Measurements from ENCODE around the gene MEA1. TPM values are rescaled to one million over a fixed set of nuclear protein-coding genes. Genes with fewer than 3 reads are reported as not detected.

The MEA1 gene
- polyA plus RNA-seq, 3 donors: 85.5 to 99.0 (median 96.2) TPM

DNA sequence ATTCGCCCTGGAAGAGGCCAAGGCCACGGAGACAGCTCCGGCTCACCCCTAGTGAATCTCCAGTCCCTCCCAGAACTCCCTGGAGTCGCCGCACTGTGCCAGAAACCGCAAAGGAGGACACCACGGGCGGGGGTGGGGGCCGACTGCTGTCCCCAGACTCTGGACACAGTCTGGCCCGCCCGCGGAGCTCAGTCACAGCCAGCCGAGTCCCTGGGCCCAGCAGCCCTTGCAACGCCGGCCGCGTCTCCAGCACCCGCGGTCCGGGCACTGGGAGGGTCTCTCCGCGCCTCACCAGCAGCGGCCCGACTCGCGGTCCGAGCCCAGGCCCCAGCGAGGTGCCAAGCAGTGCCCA lies 35.3 kb downstream of the MEA1 start:
- no peak for DNase-seq (ENCODE audit: low read depth in 3 of 3, low spot score in 2 of 3)

DNA sequence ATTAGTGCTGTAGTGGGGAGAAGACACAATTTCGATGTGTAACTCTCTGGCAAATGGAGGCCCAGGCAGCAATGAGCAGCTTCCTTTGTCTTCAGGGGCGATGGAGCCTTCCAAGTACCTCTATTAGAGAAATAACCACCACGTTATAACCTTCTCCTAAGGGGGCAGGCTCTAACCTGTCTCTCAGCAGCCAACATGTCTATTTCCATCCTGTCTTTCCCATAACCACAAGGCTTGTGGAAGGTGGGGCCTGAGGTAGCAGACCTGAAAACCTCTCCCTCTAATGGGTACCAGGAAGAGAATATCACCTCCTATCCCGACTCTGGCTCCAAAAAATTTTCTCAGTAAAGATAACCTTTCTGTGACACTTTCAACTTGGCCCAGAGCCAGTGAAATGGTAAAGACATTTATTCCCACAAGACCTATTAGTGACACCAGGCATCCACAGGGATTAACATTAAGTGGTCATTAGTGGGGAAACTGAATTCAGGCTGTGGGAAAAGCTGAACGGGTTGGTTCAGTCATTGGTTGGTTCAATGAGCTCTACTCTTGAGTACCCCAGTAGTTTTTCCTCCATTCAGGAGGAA lies 38.7 kb downstream of the MEA1 start:
- DNase-seq (ENCODE audit: low read depth in 3 of 3, low spot score in 2 of 3): no peak

DNA sequence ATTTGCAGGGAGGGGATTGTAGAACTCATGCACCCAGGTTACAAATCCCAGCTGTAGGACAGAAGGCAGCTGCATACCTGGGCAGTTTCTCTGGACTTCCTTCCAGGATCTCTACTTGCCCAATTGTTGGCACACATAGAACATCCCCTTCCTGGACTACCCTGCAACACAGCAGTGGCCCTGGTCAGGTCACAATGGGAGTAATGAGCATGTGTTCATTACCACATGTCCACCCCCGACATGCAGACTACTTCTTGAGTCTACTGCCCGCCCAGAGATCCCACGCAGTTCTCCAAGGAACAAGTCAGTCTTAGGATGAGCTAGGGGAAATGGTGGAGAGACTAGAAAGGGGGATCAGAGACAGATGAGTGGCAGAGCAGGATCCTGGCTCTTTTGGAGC lies 39.8 kb downstream of the MEA1 start:
- DNase-seq (ENCODE audit: low read depth in 3 of 3, low spot score in 2 of 3): no peak

DNA sequence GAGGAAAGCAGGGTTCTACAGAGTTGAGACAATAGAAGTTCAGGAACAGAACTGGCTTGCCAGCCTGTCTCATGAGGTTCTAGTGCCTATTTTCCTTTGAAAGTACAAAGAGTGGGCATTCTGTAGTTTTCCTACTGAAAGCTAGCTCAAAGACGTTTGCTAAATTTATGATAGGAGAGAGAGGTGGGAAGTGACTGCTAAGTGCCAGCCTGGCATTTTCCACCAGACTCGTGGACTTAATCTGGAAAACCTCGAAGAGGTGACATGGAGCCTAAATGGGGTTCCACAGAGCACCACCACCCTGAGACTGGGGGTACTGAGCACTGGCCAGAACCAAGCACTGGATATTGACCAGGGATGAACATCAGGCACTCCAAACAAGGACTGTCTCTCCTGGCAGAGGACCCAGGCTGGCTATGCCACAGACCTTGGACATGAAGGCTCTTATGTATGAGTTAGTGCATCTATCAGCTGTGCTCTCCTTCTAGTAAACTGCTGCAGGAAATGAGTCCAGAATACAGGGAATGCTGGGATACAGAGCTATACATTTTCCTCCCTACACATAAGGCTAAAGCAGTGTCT lies 41.9 kb downstream of the MEA1 start:
- DNase-seq (ENCODE audit: low read depth in 3 of 3, low spot score in 2 of 3): no peak

DNA sequence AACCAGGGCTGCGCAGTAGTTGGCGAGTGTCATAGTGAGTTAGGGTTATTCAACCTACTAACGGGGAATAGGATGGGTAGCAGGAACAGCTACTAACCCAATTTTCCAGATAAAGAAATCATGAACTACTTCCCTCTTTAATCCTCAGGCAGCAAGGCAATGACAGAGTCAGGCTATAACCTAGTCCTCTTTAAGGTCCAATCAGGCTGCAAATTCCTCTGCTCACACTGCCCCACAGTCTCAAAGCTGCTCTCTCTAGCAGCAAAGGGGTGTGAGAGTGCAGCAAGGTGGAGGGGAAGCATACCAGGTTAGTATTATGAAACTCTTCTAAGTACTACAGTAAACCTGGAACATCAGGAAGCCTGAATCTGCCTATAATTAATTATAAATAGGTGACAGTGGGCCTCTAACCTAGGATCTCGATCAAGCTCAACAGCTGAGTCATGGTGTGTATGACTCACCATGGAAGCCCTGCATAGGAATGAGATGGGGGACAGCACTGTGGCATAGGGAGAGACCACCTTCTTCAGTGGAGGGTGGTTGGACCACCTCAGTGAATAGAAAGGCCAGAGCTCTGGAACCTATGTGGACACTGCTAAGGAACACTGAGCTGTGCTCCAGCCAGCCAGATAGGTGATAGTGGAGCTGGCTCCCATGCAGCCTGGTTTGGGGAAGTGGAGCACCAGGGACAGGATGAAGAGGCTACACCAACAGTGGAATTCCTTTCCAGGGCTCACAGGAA lies 42.7 kb downstream of the MEA1 start:
- no peak for DNase-seq (ENCODE audit: low read depth in 3 of 3, low spot score in 2 of 3)

DNA sequence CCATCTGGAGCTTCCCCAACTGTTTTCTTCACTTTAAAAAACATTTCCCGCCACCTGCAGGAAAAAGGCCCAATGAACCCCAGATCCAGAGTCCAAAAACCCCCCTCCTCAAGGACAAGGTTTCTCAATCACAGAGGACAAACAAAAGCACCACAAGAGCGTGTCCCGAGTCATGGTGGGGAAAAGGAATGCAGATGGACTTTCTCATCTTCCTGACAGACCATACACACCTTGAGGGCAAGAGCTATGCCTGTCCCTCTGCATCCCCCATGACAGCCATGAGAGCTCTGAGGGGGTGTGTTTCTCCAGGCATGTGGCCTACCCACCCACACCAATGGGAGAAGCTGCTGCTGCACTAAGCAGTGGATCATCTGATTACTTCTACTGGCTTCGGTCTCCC lies 43.8 kb downstream of the MEA1 start:
- DNase-seq (ENCODE audit: low read depth in 3 of 3, low spot score in 2 of 3): no peak

DNA sequence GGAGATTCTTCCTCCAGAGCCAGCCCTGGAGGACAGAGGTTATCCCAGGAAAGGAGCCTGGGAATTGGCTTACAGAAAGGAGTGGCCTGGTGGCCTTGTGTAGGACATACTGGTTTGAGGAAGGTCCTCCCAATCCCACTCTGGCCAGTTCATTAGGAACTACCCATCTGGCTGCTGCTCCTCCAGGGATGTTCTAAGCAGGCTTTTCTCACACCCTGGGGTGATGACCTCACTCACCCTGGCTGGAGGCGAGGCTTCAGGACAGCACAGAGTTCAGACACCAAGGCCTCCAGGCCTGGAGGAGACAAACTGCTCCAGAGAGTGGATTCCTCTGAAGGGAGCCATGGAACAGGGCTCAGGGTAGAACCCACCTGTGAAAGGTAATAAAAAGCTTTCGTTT lies 44.3 kb downstream of the MEA1 start:
- no peak for DNase-seq (ENCODE audit: low read depth in 3 of 3, low spot score in 2 of 3)

DNA sequence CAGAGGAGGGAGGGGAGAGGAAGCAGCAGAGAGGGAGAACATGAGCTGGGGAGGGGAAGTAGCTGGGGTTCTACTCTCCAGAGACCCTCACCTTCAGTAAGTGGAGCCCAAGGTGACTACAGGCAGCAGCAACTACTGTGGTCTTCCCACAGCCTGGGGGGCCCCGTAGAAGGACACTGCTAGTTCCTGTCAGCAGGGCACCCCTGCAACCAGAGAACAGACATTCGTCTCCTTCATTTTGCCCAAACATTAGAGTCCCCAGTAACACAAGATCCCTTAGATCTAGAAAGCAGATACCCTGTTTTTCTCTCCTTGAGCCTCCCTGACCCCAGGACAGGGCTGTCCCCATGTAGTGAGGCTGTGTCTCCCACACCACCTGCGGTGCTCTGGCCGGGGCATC lies 45.0 kb downstream of the MEA1 start:
- DNase-seq (ENCODE audit: low read depth in 3 of 3, low spot score in 2 of 3): no peak

DNA sequence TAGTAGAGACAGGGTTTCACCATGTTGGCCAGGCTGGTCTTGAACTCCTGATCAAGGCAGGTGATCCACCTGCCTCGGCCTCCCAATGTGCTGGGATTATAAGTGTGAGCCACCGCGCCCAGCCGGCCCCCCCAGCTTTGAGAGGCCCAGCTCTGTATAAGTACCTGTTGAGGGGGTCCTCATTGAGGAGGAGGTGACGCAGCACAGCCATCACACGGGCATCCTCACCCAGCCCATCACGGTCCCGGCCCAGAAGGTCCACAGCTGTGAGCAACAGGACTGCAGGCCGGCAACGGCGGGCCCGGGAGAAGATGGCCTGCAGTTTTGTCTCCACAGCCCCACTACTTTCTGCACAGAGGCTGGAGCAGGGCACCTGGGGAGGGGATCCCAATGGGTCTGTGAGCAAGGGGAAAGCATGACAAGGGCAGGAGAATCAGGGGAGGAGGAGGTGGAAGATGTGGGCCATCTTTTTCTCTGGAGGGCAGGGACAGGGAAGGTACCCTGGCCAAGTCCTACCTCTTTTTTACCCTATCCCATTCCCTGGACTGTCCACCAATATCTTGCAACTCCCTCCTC lies 45.5 kb downstream of the MEA1 start:
- no peak for DNase-seq (ENCODE audit: low read depth in 3 of 3, low spot score in 2 of 3)

DNA sequence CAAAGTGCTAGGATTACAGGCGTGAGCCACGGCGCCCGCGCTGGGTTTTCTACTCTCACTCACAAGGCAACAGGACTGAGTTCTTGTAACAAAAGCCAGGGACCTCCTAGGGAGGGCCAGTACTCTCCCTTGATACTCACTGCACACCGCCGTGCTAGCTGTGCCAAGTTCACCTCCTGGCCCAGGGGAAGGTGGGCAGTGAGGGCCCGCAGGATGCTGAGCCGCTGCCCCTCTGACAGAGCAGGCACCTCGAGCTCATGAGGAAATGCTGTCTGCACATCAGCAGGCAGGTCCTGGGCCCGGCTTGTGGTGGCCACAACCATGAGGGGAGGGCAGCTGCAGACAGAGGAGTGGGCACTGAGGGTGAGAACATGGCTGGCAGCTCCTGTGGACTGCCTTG lies 46.5 kb downstream of the MEA1 start:
- DNase-seq (ENCODE audit: low read depth in 3 of 3, low spot score in 2 of 3): no peak

DNA sequence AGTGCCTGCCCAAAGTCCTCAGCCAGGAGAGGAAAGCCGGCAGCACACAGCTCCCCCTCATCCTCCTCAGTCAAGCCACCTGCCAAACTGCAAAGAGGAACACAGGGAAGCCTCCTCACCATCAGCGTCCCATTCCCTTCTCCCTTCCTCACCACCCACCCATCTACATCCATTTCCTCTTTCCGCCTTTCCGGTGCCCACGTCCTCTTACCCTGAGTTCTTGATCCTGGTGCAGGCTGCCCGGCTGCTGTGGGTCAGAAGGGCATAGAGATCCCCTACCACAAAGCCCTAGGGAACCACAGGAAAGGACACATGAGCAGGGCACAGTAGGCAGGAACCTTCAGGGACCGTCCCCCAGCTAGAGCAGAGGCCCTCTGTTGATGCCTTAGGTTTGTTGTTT lies 47.2 kb downstream of the MEA1 start:
- no peak for DNase-seq (ENCODE audit: low read depth in 3 of 3, low spot score in 2 of 3)

DNA sequence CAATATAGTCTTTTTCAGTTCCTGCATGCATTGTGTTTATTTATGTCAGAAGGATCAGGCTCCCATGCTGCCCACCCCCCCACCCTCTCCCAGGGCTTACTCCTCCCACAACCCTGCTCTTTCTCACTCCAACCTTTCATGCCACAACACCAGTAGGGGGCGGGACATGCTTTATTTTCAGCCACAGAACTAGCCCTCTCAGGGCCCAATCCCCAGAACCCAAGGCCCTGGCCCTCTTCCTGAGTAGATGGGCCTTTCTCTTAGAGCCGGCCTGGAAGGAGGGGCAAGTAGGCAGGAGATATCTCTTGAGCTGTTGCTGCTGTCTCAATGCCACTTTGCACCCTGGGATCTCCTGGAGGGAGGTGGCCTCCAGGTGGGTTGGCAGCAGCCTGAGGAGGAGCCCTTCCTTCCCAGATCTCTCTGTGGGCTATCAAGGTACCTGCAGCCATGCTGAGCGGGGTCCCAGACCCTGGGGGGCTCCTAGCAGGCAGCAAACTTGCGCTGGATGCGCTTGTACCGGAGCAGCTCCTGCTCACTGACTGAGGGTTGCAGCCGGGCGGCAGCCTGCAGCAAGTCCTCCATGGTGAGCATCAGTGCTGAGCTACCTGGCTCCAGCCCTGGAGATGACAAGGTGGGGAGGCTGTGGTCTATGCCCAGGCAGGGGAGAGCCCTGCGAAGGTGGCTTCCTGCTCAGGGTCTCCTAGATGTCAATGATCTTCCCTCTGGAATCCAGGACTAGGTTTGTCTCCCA lies 49.7 kb downstream of the MEA1 start:
- no peak for DNase-seq (ENCODE audit: low read depth in 3 of 3, low spot score in 2 of 3)

DNA sequence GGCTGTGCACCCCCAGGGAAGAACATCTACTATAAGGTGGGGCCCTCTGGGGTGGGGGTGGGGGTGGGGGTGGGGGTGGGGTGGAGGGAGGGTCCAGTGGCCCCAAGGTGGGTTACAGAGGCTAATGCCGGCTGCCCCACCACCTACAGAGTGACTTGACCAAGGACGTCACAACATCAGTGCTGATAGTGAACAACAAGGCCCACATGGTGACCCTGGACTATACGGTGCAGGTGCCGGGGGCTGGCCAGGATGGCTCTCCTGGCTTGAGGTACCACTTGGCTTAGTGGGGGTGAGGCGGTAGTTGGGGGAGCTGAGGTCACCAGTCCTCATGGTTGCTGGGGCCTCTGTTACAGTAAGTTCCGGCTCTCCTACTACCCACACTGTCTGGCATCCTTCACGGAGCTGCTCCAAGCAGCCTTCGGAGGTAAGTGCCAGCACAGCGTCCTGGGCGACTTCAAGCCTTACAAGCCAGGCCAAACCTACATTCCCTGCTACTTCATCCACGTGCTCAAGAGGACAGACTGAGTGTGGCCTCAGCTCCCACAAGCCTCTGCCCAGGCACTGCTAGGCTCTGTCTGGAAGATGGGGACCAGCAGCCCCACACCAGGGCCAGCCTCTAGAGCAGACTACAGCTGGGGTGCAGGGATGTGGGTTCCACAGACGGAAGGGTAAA lies 50.4 kb downstream of the MEA1 start:
- no peak for DNase-seq (ENCODE audit: low read depth in 3 of 3, low spot score in 2 of 3)

DNA sequence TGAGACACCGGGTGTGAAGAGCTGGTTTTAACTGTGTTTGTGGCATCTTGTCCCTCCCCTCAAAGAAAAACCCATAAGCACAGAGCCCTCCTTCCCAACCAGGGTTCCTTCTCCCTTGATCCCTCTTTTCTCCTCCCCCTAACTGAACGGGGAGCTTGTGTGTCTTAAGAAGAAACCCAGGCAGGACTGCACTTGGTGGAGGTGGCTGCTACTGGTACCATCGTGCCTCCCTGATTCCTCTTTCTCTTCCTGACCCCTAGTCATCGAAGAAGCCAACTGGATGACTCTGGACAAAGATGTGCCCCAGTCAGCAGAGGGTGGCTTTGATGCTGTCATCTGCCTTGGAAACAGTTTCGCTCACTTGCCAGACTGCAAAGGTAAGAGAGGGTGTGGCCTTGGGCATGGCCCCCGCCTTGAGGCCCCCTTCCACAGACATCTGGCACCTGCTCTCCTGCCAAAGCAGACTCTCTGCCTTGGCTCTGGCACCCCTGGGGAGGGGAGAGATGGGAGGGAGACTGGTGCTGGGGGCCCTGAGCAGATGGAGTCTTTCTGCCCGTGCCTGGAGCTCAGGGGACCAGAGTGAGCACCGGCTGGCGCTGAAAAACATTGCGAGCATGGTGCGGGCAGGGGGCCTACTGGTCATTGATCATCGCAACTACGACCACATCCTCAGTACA lies 51.1 kb downstream of the MEA1 start:
- DNase-seq (ENCODE audit: low read depth in 3 of 3, low spot score in 2 of 3): no peak

DNA sequence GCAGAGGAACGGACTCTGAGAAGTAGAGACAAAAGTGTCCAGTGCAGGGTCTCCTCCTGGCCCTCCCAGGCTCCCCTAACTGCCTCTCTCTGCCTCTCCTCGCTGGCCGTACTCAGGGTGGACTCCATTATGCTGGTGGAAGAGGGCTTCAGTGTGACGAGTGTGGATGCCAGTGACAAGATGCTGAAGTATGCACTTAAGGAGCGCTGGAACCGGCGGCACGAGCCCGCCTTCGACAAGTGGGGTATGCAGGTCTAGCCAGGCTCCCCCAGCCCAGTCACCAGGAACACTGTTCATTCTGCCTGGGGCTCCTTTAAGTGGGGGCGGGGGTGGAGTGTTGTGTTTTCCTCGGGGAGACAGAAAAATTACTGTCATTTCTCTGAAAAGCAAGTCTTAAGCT lies 51.6 kb downstream of the MEA1 start:
- no peak for DNase-seq (ENCODE audit: low read depth in 3 of 3, low spot score in 2 of 3)

Other genes with a start within 250 kb of the MEA1 start
- 10 to 100 TPM; 14.9 to 17.6 (median 15.6) TPM for gene BICRAL, start 231.9 kb downstream of the MEA1 start, polyA plus RNA-seq (ENCODE audit: insufficient read length in 3 of 3)
- 100 to 1,000 TPM; 117 to 124 (median 121) TPM for gene RPL7L1, start 134.3 kb downstream of the MEA1 start, polyA plus RNA-seq (ENCODE audit: insufficient read length in 3 of 3)
- under 1 TPM; 0.24 to 0.51 (median 0.28) TPM for gene PTCRA, start 97.9 kb downstream of the MEA1 start, polyA plus RNA-seq (ENCODE audit: insufficient read length in 3 of 3)
- gene CNPY3, start 84.5 kb downstream of the MEA1 start, polyA plus RNA-seq (ENCODE audit: insufficient read length in 3 of 3): 10 to 100 TPM; 59.3 to 64.7 (median 61.3) TPM
- gene GNMT, start 53.2 kb downstream of the MEA1 start, polyA plus RNA-seq (ENCODE audit: insufficient read length in 3 of 3): under 1 TPM; 0.53 to 0.64 (median 0.57) TPM
- 10 to 100 TPM; 18.1 to 20.0 (median 18.7) TPM for gene PEX6, start 34.8 kb downstream of the MEA1 start, polyA plus RNA-seq (ENCODE audit: insufficient read length in 3 of 3)
- 10 to 100 TPM; 67.5 to 73.5 (median 70.1) TPM for gene PPP2R5D, start 29.4 kb downstream of the MEA1 start, polyA plus RNA-seq (ENCODE audit: insufficient read length in 3 of 3)
- 100 to 1,000 TPM in 1 of 3 donors, 10 to 100 TPM in 2; 90.5 to 104 (median 92.2) TPM for gene KLHDC3, start 303 bp upstream of the MEA1 start, polyA plus RNA-seq (ENCODE audit: insufficient read length in 3 of 3)
- 10 to 100 TPM; 58.7 to 62.8 (median 60.7) TPM for gene RRP36, start 7.7 kb upstream of the MEA1 start, polyA plus RNA-seq (ENCODE audit: insufficient read length in 3 of 3)
- 10 to 100 TPM; 46.6 to 51.4 (median 47.1) TPM for gene CUL7, start 39.9 kb upstream of the MEA1 start, polyA plus RNA-seq (ENCODE audit: insufficient read length in 3 of 3)
- 10 to 100 TPM; 53.4 to 54.4 (median 54.2) TPM for gene MRPL2, start 45.5 kb upstream of the MEA1 start, polyA plus RNA-seq (ENCODE audit: insufficient read length in 3 of 3)
- gene KLC4, start 45.7 kb upstream of the MEA1 start, polyA plus RNA-seq (ENCODE audit: insufficient read length in 3 of 3): 10 to 100 TPM; 46.8 to 54.1 (median 51.8) TPM
- gene PTK7, start 62.4 kb upstream of the MEA1 start, polyA plus RNA-seq (ENCODE audit: insufficient read length in 3 of 3): 100 to 1,000 TPM; 223 to 242 (median 227) TPM
- gene SRF, start 157.3 kb upstream of the MEA1 start, polyA plus RNA-seq (ENCODE audit: insufficient read length in 3 of 3): 10 to 100 TPM; 29.5 to 32.8 (median 30.6) TPM
- 10 to 100 TPM; 26.5 to 29.5 (median 28.6) TPM for gene CUL9, start 168.2 kb upstream of the MEA1 start, polyA plus RNA-seq (ENCODE audit: insufficient read length in 3 of 3)
- 10 to 100 TPM; 47.0 to 64.4 (median 49.4) TPM for gene DNPH1, start 215.5 kb upstream of the MEA1 start, polyA plus RNA-seq (ENCODE audit: insufficient read length in 3 of 3)
- under 1 TPM; 0.27 to 0.29 (median 0.28) TPM for gene TTBK1, start 229.5 kb upstream of the MEA1 start, polyA plus RNA-seq (ENCODE audit: insufficient read length in 3 of 3)